GM18520 (cell line): Measurements from ENCODE around the gene NEO1.

Experiments
- ATAC-seq: cut with Tn5 transposase; IDR thresholded peaks from one replicate; pipeline ENCODE4 v1.9.1; 2021; ENCODE audit not compliant: unreplicated experiment

Gene NEO1

GRCh38 chr15:73075160-73075859 lies 23.0 kb downstream of the NEO1 start:
- ATAC-seq: no peak

- no peak for ATAC-seq
Observed at GRCh38 chr15:73078291-73078690, 26.0 kb downstream of the NEO1 start.

GRCh38 chr15:73078722-73079121 lies 26.5 kb downstream of the NEO1 start:
- ATAC-seq: no peak

GRCh38 chr15:73079565-73079964 lies 27.3 kb downstream of the NEO1 start:
- ATAC-seq: no peak

GRCh38 chr15:73081321-73081958 lies 29.2 kb downstream of the NEO1 start:
- ATAC-seq: no peak

- ATAC-seq: no peak
Observed at GRCh38 chr15:73082812-73083211, 30.5 kb downstream of the NEO1 start.

- no peak for ATAC-seq
Observed at GRCh38 chr15:73087098-73087497, 34.8 kb downstream of the NEO1 start.

- no peak for ATAC-seq
Observed at GRCh38 chr15:73105064-73105463, 52.8 kb downstream of the NEO1 start.

GRCh38 chr15:73108676-73109075 lies 56.4 kb downstream of the NEO1 start:
- ATAC-seq: no peak

GRCh38 chr15:73109765-73110164 lies 57.5 kb downstream of the NEO1 start:
- ATAC-seq: no peak

GRCh38 chr15:73110201-73110600 lies 57.9 kb downstream of the NEO1 start:
- no peak for ATAC-seq

GRCh38 chr15:73114064-73114463 lies 61.8 kb downstream of the NEO1 start:
- no peak for ATAC-seq

GRCh38 chr15:73116164-73116563 lies 63.9 kb downstream of the NEO1 start:
- ATAC-seq: no peak

- no peak for ATAC-seq
Observed at GRCh38 chr15:73118055-73118454, 65.8 kb downstream of the NEO1 start.

- ATAC-seq: no peak
Observed at GRCh38 chr15:73119478-73119877, 67.2 kb downstream of the NEO1 start.

- ATAC-seq: no peak
Observed at GRCh38 chr15:73120269-73120668, 68.0 kb downstream of the NEO1 start.

GRCh38 chr15:73125219-73125618 lies 73.0 kb downstream of the NEO1 start:
- ATAC-seq: no peak

- ATAC-seq: no peak
Observed at GRCh38 chr15:73127302-73127936, 75.2 kb downstream of the NEO1 start.

GRCh38 chr15:73130830-73131229 lies 78.6 kb downstream of the NEO1 start:
- no peak for ATAC-seq

- ATAC-seq: no peak
Observed at GRCh38 chr15:73134196-73134595, 81.9 kb downstream of the NEO1 start.

- no peak for ATAC-seq
Observed at GRCh38 chr15:73139041-73139743, 86.9 kb downstream of the NEO1 start.
